ENCODE measurements around the gene RHCE. TPM values are rescaled to one million over a fixed set of nuclear protein-coding genes. Genes with fewer than 3 reads are reported as not detected.
A peak's percentile ranks its signal among the peaks of the same experiment; 100 is the strongest.

The RHCE gene
- total RNA-seq, 1 experiment from 2014 or later: not detected

GRCh38 chr1:25342846-25343245, 77.8 kb downstream of the RHCE start:
- ChIA-PET POLR2A (no interaction called here), CTCF (no interaction called here)
- Histone ChIP-seq H3K9me3 (ENCODE audit: control insufficient read depth, insufficient read depth, low read depth, low read length) (no peaks in the 10 kb centered on the region), H3K27me3 (ENCODE audit: control insufficient read depth, insufficient read depth, low read length) (no peaks in the 10 kb centered on the region), H3K27ac (ENCODE audit: low read length) (no peak overlapping the region), H3K4me3 (ENCODE audit: low read depth in 2 of 2, low read length in 2 of 2) (no peak overlapping the region), H3K4me1 (ENCODE audit: control insufficient read depth, insufficient read depth, low read length) (peaks cover 2% of the 10 kb centered on the region; the same call in 1 of the 2 replicates), H3K36me3 (ENCODE audit: control insufficient read depth, insufficient read depth, low read length) (peaks cover 6% of the 10 kb centered on the region)
- DNase-seq (ENCODE audit: low read depth, low spot score) (no peak), ATAC-seq (no peak)
- no peak for TF ChIP-seq TCF7L2 (IDR thresholded peaks at IDR 0.05; ENCODE audit: low read depth, low read length)
- TF ChIP-seq SIN3A (IDR thresholded peaks at IDR 0.05; ENCODE audit: borderline replicate concordance, insufficient read depth, low read depth, low read length): no peak
- no peak for TF ChIP-seq CTCF (IDR thresholded peaks at IDR 0.05)
- TF ChIP-seq POLR2AphosphoS5 (IDR thresholded peaks at IDR 0.05; ENCODE audit: low read depth, low read length): no peak
- TF ChIP-seq REST (IDR thresholded peaks at IDR 0.05; ENCODE audit: insufficient read depth in 1 of 2, low read depth in 2 of 2, low read length in 1 of 2): no peak
- in situ Hi-C loops (cut with HindIII; ENCODE audit: low pct_unique_long_range_greater_than_20kb, low sequenced_read_pairs): no loop called here
- intact Hi-C loops (cut with micrococcal nuclease; ENCODE audit: unreplicated experiment): no loop called here
- BruUV-seq (replicated peaks): TSS peak; percentile 2

- Histone ChIP-seq H3K36me3 (ENCODE audit: control insufficient read depth, insufficient read depth, low read length) (peaks cover 6% of the 10 kb centered on the region), H3K27me3 (ENCODE audit: control insufficient read depth, insufficient read depth, low read length) (no peaks in the 10 kb centered on the region), H3K27ac (ENCODE audit: low read length) (no peak overlapping the region), H3K9me3 (ENCODE audit: control insufficient read depth, insufficient read depth, low read depth, low read length) (no peaks in the 10 kb centered on the region), H3K4me3 (ENCODE audit: low read depth in 2 of 2, low read length in 2 of 2) (no peak overlapping the region), H3K4me1 (ENCODE audit: control insufficient read depth, insufficient read depth, low read length) (peaks cover 2% of the 10 kb centered on the region; the same call in 1 of the 2 replicates)
- DNase-seq (ENCODE audit: low read depth, low spot score): no peak
- CTCF ChIA-PET: no interaction called here
- intact Hi-C loops (cut with micrococcal nuclease; ENCODE audit: unreplicated experiment) (no loop called here), in situ Hi-C loops (cut with HindIII; ENCODE audit: low pct_unique_long_range_greater_than_20kb, low sequenced_read_pairs) (no loop called here)
- TF ChIP-seq TCF7L2 (IDR thresholded peaks at IDR 0.05; ENCODE audit: low read depth, low read length) (no peak), CTCF (IDR thresholded peaks at IDR 0.05) (no peak), REST (IDR thresholded peaks at IDR 0.05; ENCODE audit: insufficient read depth in 1 of 2, low read depth in 2 of 2, low read length in 1 of 2) (no peak), POLR2AphosphoS5 (IDR thresholded peaks at IDR 0.05; ENCODE audit: low read depth, low read length) (no peak), SIN3A (IDR thresholded peaks at IDR 0.05; ENCODE audit: borderline replicate concordance, insufficient read depth, low read depth, low read length) (no peak)
- no TSS peak for BruUV-seq (replicated peaks)
- ATAC-seq: no peak
- POLR2A ChIA-PET: no interaction called here
These were observed 78.9 kb downstream of the RHCE start for GRCh38 chr1:25341746-25342145.

Data from Panc1 (cell line).